ENCODE measurements around the gene RNF227.
"Not testable (repeated sequence)": the region's sequence is repeated elsewhere in the genome, so short reads cannot be mapped to it uniquely, and the experiment has no call there.

The RNF227 gene

DNA sequence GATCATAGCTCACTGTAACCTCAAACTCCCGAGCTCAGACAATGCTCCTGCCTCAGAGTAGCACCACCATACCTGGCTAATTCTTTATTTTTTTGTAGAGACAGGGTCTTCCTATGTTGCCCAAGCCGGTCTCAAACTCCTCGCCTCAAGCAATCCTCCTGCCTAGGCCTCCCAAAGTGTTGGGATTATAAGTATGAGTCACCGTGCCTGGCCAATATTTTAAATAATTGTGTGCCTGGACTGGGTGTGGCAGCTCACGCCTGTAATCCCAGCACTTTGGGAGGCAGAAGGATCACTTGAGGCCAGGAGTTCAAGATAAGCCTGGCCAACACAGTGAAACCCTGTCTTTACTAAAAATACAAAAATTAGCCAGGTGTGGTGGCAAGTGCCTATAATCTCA is 51.7 kb downstream of the RNF227 start:
- not testable (repeated sequence) for DNase-seq (ENCODE audit: low spot score)
